Gastrocnemius medialis (tissue), 4 donors: ENCODE measurements around the gene TYROBP.

ENCODE experiments used
- POLR2A ChIP-seq, 2 donors: fragments of 450-650 bp; IDR thresholded peaks; one replicate each; pipeline ENCODE4 v1.6.1; 2017; ENCODE audit warnings: antibody characterized with exemption in 2 of 2, mild to moderate bottlenecking in 2 of 2, moderate library complexity in 2 of 2
- TF ChIP-seq, protein P1 (sequence below), 5 experiments: fragments of 450-650 bp in 3 of 5; fragments of 200-600 bp in 2 of 5; sonication (generic) in 2 of 5; IDR thresholded peaks in 4 of 5; conservative IDR thresholded peaks in 1 of 5; 1 replicate in 4 of 5; 2 replicates in 1 of 5; pipeline ENCODE4 v1.5.1; 2016 to 2019; ENCODE audit warnings: antibody characterized with exemption in 5 of 5, mild to moderate bottlenecking in 3 of 5, moderate library complexity in 3 of 5

DNA sequence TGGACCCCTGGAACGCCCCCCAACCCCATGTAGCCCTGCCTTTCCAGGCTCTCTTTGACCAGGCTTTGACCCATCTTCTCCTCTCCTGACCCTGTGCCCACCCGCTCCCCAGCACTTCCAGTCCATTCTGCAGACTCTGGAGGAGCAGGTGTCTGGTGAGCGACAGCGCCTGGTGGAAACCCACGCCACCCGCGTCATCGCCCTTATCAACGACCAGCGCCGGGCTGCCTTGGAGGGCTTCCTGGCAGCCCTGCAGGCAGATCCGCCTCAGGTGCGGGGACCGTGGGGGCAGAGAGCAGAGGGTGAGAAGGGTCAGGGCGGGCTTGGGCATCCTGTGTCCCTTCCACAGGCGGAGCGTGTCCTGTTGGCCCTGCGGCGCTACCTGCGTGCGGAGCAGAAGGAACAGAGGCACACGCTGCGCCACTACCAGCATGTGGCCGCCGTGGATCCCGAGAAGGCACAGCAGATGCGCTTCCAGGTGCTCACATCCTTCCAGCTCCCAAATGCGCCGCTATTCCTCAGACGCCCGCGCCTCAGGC is 33.6 kb downstream of the TYROBP start:
- TF ChIP-seq, protein P1, sequence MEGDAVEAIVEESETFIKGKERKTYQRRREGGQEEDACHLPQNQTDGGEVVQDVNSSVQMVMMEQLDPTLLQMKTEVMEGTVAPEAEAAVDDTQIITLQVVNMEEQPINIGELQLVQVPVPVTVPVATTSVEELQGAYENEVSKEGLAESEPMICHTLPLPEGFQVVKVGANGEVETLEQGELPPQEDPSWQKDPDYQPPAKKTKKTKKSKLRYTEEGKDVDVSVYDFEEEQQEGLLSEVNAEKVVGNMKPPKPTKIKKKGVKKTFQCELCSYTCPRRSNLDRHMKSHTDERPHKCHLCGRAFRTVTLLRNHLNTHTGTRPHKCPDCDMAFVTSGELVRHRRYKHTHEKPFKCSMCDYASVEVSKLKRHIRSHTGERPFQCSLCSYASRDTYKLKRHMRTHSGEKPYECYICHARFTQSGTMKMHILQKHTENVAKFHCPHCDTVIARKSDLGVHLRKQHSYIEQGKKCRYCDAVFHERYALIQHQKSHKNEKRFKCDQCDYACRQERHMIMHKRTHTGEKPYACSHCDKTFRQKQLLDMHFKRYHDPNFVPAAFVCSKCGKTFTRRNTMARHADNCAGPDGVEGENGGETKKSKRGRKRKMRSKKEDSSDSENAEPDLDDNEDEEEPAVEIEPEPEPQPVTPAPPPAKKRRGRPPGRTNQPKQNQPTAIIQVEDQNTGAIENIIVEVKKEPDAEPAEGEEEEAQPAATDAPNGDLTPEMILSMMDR (IDR thresholded peaks at IDR 0.05 in 4 of 5, conservative IDR thresholded peaks at IDR 0.05 in 1 of 5): no peak
- TF ChIP-seq POLR2A (IDR thresholded peaks at IDR 0.05): no peak
